Gastroesophageal sphincter (tissue), 4 donors: ENCODE data around the gene MAST3. TPM values are rescaled to one million over a fixed set of nuclear protein-coding genes. Genes with fewer than 3 reads are reported as not detected.

ENCODE experiments used
- ATAC-seq: fragments of 150-250 bp; one replicate; pipeline ENCODE4 v1.9.1; 2016; ENCODE audit warnings: mild to moderate bottlenecking, moderate library complexity
- H3K27ac ChIP-seq, 4 donors: fragments of 200-600 bp; sonication (generic) in 3 of 4; 1 replicate in 3 of 4; 2 replicates in 1 of 4; pipeline ENCODE4 v1.5.1; 2016 to 2019
- H3K27me3 ChIP-seq: fragments of 200-600 bp; sonication (generic); one replicate; pipeline ENCODE4 v1.5.1; 2019
- H3K36me3 ChIP-seq, 2 donors: fragments of 200-600 bp; sonication (generic); one replicate each; pipeline ENCODE4 v1.5.1; 2019; ENCODE audit warnings: control low read depth in 1 of 2
- H3K4me1 ChIP-seq, 3 donors: fragments of 200-600 bp; sonication (generic); 1 replicate in 2 of 3; 2 replicates in 1 of 3; pipeline ENCODE4 v1.5.1; 2016 to 2019; ENCODE audit warnings: control low read depth in 2 of 3
- H3K4me3 ChIP-seq, 2 donors: fragments of 200-600 bp; sonication (generic); one replicate each; pipeline ENCODE4 v1.5.1; 2019; ENCODE audit warnings: mild to moderate bottlenecking in 1 of 2, moderate library complexity in 1 of 2
- H3K9me3 ChIP-seq, 3 donors: fragments of 200-600 bp; sonication (generic); one replicate each; pipeline ENCODE4 v1.5.1; 2017 to 2019; ENCODE audit warnings: control low read depth in 2 of 3
- CTCF ChIP-seq, 4 experiments: fragments of 200-600 bp in 2 of 4; fragments of 450-650 bp in 2 of 4; sonication (generic) in 1 of 4; IDR thresholded peaks; one replicate each; pipeline ENCODE4 v1.5.1; 2017 to 2019; ENCODE audit warnings: antibody characterized with exemption in 4 of 4, mild to moderate bottlenecking in 2 of 4, moderate library complexity in 2 of 4
- EP300 ChIP-seq: sonication (generic); formaldehyde crosslinking; IDR thresholded peaks from one replicate; pipeline ENCODE4 v1.6.1; 2017; ENCODE audit warnings: antibody characterized with exemption, mild to moderate bottlenecking
- POLR2A ChIP-seq, 2 donors: fragments of 450-650 bp; IDR thresholded peaks; one replicate each; pipeline ENCODE4 v1.6.1; 2017; ENCODE audit warnings: antibody characterized with exemption in 2 of 2, mild to moderate bottlenecking in 2 of 2, moderate library complexity in 1 of 2
- POLR2AphosphoS5 ChIP-seq: sonication (generic); formaldehyde crosslinking; IDR thresholded peaks from one replicate; pipeline ENCODE4 v1.6.1; 2017; ENCODE audit warnings: antibody characterized with exemption
- WGBS, 2 donors: methylation state at CpG; one replicate each; pipeline ENCODE4 v1.1.5; 2018; ENCODE audit warnings: low coverage in 1 of 2; 5-methylcytosine and 5-hydroxymethylcytosine counted together
- total RNA-seq, 4 donors: library from RNA; depleted of rRNA; stranded (reverse); fragments of >200 nt; gene quantifications; one replicate each; pipeline ENCODE4 v1.1.0, GENCODE V29; 2016

The MAST3 gene
- total RNA-seq, 4 donors from 2014 or later, result 3.3 to 8.8 (median 4.8) TPM

GRCh38 chr19:18055967-18056366 lies 41.6 kb upstream of the MAST3 start:
- TF ChIP-seq POLR2AphosphoS5 (no peak), EP300 (no peak), POLR2A (IDR thresholded peaks at IDR 0.05) (no peak), CTCF (IDR thresholded peaks at IDR 0.05) (no peak)
- H3K27ac ChIP-seq, result no peak overlapping the region
- H3K4me1 ChIP-seq, result peaks cover 2 to 46% (median 19%) of the 10 kb centered on the region in 3 donors
- no peak overlapping the region for H3K4me3 ChIP-seq
- 73 to 82% methylated on average over 3 to 4 of the region's 5 CpGs for WGBS, 2 donors
- H3K36me3 ChIP-seq, result no peaks in the 10 kb centered on the region
- no peaks in the 10 kb centered on the region for H3K27me3 ChIP-seq
- H3K9me3 ChIP-seq, result no peaks in the 10 kb centered on the region
- ATAC-seq, result no peak

GRCh38 chr19:18057557-18057956 lies 40.0 kb upstream of the MAST3 start:
- peaks cover 0 to 31% (median 9%) of the 10 kb centered on the region in 3 donors for H3K4me1 ChIP-seq
- peak; percentile 26 for ATAC-seq
- peak overlapping the region; percentile 37 to 90 (median 82) for H3K27ac ChIP-seq
- 83% methylated on average over 1 of the region's 6 CpGs; no CpG with 5 or more reads in 1 of the 2 donors for WGBS, 2 donors
- no peaks in the 10 kb centered on the region for H3K36me3 ChIP-seq
- no peak for TF ChIP-seq EP300
- no peak for TF ChIP-seq POLR2A (IDR thresholded peaks at IDR 0.05)
- TF ChIP-seq POLR2AphosphoS5, result no peak
- no peak for TF ChIP-seq CTCF (IDR thresholded peaks at IDR 0.05)
- H3K4me3 ChIP-seq, result no peak overlapping the region
- H3K27me3 ChIP-seq, result no peaks in the 10 kb centered on the region
- H3K9me3 ChIP-seq, result no peaks in the 10 kb centered on the region

GRCh38 chr19:18058208-18059009 lies 39.2 kb upstream of the MAST3 start:
- H3K36me3 ChIP-seq, result no peaks in the 10 kb centered on the region
- peaks cover 0 to 23% (median 9%) of the 10 kb centered on the region in 3 donors for H3K4me1 ChIP-seq
- no peaks in the 10 kb centered on the region for H3K9me3 ChIP-seq
- peak overlapping the region; percentile 37 to 90 (median 82) for H3K27ac ChIP-seq
- ATAC-seq, result peak; percentile 89
- H3K27me3 ChIP-seq, result peaks cover 2% of the 10 kb centered on the region
- peak overlapping the region in 1 of 2 donors; percentile 22 for H3K4me3 ChIP-seq
- TF ChIP-seq CTCF (IDR thresholded peaks at IDR 0.05) (peak in 3 of 4 experiments; percentile 95 to 99 (median 98)), POLR2AphosphoS5 (no peak), EP300 (no peak)
- 0 to 5% methylated on average over 5 to 15 of the region's 34 CpGs for WGBS, 2 donors

GRCh38 chr19:18059297-18059696 lies 38.3 kb upstream of the MAST3 start:
- Histone ChIP-seq H3K27ac (no peak overlapping the region), H3K9me3 (no peaks in the 10 kb centered on the region), H3K4me1 (peaks cover 0 to 16% (median 9%) of the 10 kb centered on the region in 3 donors), H3K4me3 (no peak overlapping the region), H3K27me3 (peaks cover 7% of the 10 kb centered on the region), H3K36me3 (no peaks in the 10 kb centered on the region)
- no peak for ATAC-seq
- WGBS, 2 donors, result 83% methylated on average over 1 of the region's 8 CpGs; no CpG with 5 or more reads in 1 of the 2 donors
- TF ChIP-seq POLR2AphosphoS5 (no peak), CTCF (IDR thresholded peaks at IDR 0.05) (no peak), EP300 (no peak), POLR2A (IDR thresholded peaks at IDR 0.05) (no peak)

GRCh38 chr19:18059902-18060301 lies 37.7 kb upstream of the MAST3 start:
- no peak for ATAC-seq
- no peaks in the 10 kb centered on the region for H3K36me3 ChIP-seq
- no peak for TF ChIP-seq CTCF (IDR thresholded peaks at IDR 0.05)
- no peak for TF ChIP-seq EP300
- TF ChIP-seq POLR2AphosphoS5, result no peak
- TF ChIP-seq POLR2A (IDR thresholded peaks at IDR 0.05), result no peak
- H3K27me3 ChIP-seq, result peaks cover 13% of the 10 kb centered on the region
- H3K27ac ChIP-seq, result no peak overlapping the region
- WGBS, 2 donors, result no CpG with 5 or more reads among the region's 5 CpGs
- H3K9me3 ChIP-seq, result no peaks in the 10 kb centered on the region
- H3K4me1 ChIP-seq, result peaks cover 0 to 16% (median 9%) of the 10 kb centered on the region in 3 donors
- no peak overlapping the region for H3K4me3 ChIP-seq
